Caki2 (cell line): ENCODE results near the gene GTPBP8. TPM values are rescaled to one million over a fixed set of nuclear protein-coding genes. Genes with fewer than 3 reads are reported as not detected.

Experiments used
- DNase-seq: peaks from one replicate; pipeline ENCODE4 v3.0.0-alpha.2; 2015; ENCODE audit warnings: low read depth
- in situ Hi-C: cut with HindIII; loops from 2 replicates; pipeline ENCODE4 v1.10.0; 2016; ENCODE audit warnings: low sequenced_read_pairs, low pct_unique_long_range_greater_than_20kb, mixed read lengths
- total RNA-seq: library from RNA; depleted of rRNA; stranded (reverse); fragments of >200 nt; shearing (Covaris generic); gene quantifications from 2 replicates; pipeline ENCODE4 v1.2.3, GENCODE V29; 2014; ENCODE audit warnings: low replicate concordance; rRNA removed

GTPBP8 gene
- total RNA-seq, result 10.5 and 10.6 TPM in 2 replicates

DNA sequence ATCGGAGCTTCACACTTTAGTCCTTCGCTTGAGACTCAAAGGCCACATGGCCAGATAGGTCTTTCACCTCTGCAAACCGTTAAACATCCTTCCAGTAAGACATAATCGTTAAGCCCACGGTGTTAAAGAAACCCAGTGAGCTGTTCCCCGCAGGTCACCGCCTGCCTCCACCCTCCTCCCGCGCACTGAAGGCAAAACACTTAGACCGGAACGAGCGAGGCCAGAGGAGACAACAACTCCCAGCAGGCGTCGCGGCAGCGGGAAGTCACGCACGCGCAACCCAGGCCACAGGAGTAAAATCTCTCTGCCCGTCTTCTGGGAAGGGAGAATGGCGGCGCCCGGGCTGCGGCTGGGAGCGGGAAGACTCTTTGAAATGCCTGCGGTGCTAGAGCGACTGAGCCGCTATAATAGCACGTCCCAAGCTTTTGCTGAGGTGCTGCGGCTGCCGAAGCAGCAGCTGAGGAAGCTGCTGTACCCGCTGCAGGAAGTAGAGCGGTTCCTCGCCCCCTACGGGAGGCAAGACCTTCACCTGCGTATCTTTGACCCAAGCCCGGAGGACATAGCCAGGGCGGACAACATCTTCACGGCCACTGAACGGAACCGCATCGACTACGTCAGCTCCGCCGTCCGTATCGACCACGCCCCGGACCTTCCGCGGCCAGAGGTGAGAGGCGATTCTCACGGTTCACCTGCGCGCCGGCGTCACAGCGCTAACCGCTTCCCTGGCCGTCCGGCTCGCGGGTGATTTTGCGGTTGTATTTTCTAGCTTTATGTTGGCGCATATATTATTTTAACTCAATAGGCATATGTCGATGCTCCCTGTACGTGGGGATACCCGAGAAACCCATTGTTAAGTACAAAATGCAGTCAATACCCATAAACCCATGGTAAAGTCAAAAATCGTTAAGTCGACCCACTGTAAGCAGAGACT is at the start of gene GTPBP8:
TSS of gene GTPBP8 (plus strand) at position 313 of the 931 bp plus-strand sequence. CDS start at position 329, 16 bp downstream.
- DNase-seq, result peak; percentile 87
- in situ Hi-C loops, result no loop called here

DNA sequence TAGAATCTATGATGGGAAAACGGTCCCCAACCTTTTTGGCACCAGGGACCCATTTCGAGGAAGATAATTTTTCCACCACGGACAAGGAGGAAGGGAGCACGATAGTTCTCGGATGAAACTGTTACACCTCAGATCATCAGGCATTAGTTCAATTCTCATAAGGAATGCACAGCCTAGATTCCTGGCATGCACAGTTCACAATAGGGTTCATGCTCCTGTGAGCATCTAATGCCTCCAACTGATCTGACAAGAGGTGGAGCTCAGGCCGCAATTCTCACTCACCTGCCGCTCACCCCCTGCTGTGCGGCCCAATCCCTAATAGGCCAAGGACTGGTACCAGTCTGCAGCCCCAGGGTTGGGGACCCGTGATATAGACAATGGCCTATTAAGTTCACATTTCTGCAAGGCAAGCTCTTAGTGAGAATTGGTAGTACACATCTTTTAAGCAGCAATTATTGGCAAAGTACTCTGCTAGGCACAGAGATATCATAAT is 42.4 kb upstream of the GTPBP8 start:
- no peak for DNase-seq
- in situ Hi-C loops, result no loop called here

DNA sequence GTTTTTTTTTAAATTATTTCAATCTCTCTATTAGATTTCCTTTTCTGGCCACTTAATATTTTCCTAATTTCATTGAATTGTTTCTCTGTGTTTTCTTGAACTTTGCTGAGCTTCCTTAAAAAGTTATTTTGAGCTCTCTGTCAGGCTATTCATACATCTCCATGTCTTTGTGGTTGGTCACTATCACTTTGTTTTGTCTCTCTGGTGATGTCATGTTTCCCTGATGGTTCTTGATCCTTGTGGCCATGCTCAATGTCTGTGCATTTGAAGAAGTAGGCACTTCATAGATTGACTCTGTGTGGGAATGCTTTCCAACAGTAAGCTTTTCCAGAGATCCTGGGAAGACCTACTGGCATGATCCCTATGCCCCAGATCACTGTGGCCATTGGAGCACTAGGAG is 34.4 kb upstream of the GTPBP8 start:
- DNase-seq, result no peak
- in situ Hi-C loops, result no loop called here

DNA sequence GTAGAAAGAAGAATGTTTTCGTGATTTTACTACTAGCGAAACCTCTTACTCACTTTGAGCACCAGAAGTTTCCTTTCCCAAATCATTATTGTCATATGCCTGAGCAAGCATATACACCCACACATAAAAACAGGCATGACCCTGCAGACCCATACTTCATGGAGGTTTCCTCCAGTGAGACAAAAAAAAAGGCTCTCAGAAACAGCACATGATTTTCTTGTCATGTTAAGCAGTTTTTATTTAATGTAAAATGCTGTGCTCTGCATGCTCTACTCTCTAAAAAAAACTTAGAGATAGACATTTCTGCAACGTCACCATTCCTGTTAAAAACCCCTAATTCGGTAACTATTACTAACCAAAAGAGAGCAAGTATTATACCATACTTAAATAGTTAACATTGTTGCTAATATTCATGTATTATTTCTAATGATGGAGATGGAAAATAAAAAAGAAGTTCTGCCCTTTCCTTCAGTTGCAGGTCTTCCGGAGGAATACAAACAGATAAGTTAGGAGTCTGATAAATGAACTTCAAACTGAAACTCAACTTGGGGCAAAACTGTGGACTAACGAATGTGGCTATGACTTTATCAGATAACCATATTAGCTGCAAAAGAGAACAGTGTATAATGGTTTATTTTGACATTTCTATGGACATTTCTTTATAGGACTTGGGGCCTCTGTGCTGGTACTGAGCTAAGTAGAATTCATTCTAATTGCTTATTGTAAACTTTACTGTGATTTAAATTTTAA is 31.8 kb upstream of the GTPBP8 start:
- no peak for DNase-seq
- in situ Hi-C loops, result no loop called here

DNA sequence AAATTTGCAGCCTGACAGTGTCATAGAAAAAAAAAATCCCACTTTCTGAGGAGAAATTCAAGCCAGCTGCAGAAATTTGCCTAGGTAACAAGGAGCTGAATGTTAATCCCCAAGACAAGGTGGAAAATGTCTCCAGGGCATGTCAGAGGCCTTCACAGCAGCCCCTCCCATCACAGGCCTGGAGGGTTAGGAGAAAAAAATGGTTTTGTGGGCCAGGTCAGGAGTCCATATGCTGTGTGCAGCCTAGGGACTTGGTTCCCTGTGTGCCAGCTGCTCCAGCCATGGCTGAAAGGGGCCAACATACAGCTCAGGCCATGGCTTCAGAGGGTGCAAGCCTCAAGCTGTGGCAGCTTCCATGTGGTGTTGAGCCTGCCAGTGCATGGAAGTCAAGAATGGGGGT is 27.1 kb upstream of the GTPBP8 start:
- DNase-seq, result no peak
- in situ Hi-C loops, result no loop called here

DNA sequence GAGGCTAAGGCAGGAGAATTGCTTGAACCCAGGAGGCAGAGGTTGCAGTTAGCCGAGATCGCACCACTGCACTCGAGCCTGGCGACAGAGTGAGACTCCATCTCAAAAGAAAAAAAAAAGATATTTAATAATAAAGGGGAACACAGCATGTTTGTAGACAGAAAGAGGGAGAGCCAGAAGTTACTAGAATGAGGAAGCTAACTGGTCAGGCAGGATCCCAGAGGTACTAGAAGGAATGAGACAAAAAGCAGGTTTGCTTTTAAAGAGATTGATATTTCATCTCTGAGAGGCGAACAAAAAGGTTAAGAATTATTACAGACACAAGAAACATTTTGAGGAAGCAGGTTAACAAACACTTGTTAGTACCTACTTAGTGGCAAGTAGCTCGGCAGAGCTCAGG is 25.1 kb upstream of the GTPBP8 start:
- in situ Hi-C loops, result no loop called here

DNA sequence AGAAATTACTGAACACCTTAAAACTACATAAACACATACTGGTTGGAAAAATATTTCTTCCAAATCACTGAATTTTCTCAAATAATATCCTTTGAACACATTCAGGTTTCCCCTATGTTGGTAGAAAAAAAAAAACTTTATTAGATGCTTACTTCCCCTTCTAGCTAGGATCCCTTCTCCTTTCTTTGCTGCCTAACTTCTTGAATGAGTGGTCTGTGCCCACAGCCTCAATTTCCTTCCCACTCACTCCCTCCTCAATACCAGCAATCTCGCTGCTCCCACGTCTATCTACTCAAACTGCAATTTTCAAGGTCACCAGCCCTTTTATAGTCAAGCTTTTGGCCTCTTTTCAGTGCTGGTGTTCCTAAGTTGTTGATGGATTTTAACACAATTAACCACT is 24.2 kb upstream of the GTPBP8 start:
- in situ Hi-C loops, result no loop called here
- DNase-seq, result no peak

More for the DNA sequence above, 25.1 kb upstream of the GTPBP8 start:
- DNase-seq, result no peak

DNA sequence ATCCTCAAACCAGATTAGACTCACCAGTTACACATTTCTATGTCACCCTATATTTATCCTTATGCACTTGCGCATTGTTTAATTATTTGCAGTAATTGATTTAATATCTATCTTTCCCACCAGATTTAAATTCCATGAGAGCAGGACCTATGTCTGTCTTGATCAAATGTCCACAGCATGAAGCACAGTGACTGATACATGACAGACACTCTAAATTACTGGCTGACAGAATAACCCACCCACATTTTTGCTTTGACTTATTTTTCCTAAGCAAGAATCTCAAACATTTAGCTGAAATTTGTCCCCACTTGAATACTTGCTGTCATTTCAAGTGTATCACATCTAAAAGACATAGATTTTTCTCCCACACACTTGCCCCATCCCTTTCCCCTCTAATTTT is 23.4 kb upstream of the GTPBP8 start:
- no peak for DNase-seq
- in situ Hi-C loops, result no loop called here

DNA sequence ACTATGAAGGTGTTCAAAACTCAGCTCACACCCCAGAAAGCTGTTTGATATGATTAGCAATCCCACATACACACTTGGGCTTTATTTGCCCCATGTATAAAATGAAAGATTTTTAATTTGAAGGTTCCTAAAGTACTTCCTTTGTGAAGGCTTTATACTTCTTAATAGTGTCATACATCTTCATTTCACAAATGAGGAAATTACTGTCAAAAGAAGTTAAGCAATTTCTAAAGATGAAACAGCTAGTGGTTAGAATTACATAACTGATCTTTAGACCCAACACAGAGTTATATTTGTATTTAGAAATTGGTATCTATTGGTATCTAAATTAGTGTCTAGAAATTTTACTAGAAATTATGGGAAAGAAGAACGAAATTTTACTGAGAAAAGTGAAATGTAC is 23.0 kb upstream of the GTPBP8 start:
- no peak for DNase-seq
- in situ Hi-C loops, result no loop called here

DNA sequence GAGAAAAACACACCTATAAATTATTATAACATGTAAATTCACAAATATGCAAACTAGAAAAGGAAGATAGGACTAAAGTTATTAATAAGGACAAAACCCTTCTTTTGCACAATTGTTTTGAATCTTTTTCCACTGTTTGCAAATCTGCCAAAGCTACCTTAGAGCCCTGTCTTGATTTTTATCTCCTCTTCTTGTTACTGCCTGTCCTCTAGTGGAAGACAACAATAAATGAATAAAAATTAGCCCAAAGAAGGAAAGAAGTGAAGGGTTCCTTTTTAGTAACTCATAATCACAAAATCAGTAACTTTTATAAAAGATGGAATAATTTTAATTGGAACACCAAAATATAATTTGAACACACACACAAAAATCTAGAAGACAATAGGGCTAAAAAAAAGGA is 18.6 kb upstream of the GTPBP8 start:
- in situ Hi-C loops, result no loop called here
- no peak for DNase-seq

DNA sequence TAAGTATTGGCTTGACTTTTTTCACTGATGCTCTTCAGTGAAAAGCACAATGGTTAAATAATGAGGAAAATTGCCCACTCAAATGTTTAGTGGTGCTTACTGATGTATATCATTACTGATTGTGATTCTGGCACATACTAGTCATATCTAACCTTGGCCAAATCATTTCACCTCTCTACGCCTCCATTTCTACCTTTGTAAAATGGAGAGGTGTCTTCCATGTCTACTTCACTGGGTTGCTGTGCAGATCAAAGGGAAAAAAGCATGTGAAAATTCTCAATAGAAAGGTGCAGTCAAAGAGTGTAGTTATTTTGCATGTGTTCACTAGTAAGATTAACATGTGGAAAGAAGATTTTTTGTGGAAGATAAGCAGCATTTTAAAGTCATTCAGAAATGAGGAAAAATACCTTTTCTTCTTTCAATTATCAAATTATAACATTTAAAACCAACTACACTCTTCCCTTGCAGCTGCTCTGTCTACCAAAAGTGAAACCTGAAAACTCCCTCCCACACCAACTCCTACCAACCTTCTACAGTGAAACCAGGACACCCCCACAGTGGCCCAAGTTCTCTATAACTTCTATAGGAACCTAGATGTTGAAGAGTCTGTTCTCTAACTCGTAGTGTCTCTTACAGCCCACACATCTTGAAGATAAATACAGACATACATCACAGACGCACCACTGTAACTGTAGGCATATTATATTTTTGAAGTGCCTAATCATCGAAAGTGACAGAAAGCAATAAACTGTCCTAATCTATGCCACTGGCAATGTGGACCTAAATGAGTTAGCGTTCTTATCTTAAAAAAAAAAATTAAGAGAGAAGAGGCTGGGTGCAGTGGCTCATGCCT is 17.2 kb upstream of the GTPBP8 start:
- in situ Hi-C loops, result no loop called here
- no peak for DNase-seq

DNA sequence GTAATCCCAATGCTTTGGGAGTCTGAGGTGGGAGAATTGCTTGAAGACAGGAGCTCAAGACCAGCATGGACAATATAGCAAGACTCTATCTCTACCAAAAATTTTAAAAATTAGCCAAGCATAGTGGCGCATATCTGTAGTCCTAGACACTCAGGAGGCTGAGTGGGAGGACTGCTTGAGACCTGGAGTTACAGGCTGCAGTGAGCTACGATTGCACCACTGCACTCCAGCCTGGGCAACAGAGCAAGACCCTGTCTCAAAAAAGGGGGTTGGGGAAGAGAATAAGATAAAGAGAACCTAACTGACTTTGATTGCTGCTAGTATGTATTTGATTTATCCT is 16.6 kb upstream of the GTPBP8 start:
- DNase-seq, result no peak
- in situ Hi-C loops, result no loop called here

DNA sequence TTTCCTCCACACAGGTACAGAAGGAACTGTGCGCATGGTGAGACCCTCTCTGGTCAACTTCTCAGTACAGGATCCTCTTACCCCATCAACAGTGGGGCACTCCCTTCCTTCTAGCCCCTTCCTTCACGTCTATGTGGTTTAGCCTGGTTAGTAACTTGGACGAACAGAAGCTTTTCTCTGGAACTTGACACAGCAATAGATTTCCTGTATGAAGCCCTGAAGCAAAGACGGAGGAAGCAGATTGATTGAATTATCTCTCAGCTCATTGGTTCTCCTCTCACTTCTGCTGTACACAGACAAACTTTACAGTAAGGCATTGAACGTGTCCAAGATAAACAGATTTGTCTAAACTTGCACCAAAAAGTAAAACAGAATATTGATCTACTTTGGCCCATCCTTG is 15.9 kb upstream of the GTPBP8 start, which contains the start of gene CD200R1:
TSS of gene CD200R1 (minus strand) at position 210 of the 400 bp plus-strand sequence. CDS start 246 bp downstream, outside the sequence.
- in situ Hi-C loops, result no loop called here
- DNase-seq, result no peak

DNA sequence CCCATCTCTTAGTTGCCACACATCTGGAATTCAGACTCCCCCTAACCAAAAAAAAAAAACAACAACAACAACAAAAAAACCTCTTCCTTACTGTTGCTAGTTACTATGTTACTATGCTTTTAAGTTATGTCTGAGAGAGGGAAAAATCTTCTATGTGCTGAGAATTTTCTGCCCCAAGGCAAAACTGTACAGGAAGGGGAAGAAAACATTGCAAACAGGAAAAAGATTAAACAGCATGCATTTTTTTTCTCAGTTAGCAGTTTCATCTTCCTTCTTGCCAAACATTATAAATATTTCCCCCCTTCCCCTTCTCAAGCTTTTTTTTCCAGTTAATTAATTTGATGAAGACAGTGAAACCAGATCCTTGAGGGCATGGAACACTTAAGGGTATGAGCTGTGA is 14.8 kb upstream of the GTPBP8 start:
- in situ Hi-C loops, result no loop called here

DNA sequence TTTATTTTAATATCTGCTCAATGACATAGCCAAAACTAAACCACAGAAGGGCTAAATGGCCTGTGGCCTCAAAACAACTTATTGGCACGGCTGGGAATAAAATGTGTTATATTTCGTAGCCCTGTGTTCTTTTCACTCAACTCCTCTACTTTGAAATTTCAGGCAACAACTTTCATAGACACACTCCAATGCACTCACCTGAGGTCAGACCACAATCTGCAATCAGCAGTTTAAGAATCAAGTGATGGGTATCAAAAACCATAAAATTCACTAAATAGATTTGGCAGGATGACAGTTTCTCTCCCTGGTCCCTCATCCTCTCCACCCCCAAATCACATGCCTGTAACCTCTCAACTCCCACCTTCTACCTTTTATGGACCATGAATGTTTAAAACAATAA is 13.8 kb upstream of the GTPBP8 start:
- in situ Hi-C loops, result no loop called here
- DNase-seq, result no peak

More for the DNA sequence above, 14.8 kb upstream of the GTPBP8 start:
- no peak for DNase-seq

DNA sequence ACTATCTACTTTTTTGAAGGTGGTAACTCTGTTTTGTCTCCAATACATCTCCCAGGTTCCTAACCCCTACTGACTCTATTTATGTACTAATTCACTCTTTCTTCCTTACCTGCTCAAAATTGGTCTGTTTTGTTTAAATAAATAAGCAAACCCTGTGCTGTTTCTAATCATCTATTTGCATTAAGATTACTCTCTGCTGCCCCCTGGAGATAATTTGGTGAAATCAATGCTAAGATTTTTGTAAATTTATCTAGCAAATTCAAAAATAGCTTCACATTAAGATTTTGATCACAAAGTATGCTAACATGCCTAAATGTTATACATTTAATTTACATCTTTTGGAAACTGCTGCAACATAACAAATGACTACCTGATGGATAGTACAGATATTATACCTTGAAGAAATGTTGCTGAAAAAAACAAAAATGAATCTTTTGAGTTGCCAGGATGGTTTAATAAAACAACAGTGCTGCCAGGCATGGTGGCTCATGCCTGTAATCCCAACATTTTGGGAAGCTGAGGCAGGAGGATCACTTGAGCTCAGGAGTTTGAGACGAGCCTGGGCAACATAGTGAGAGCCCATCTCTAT is 11.4 kb upstream of the GTPBP8 start:
- in situ Hi-C loops, result no loop called here
- no peak for DNase-seq

DNA sequence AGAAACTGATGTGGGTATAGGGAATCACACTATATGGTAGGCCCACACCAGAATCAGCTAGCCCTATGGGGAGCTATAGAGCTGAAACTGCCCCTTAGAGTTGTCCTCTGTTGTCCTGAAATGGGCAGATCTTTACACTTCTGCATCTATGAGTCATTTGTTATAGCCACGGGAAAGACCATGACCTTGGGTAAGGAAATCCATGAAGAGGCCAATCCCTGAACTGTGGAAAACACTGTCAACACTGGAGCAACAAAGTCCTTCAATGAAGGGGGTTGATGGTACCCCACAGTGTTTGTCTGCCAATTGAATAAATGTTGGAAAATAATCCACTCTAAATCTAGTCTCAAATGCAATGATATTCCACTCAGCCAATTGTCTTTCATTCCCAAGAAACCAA is 10.7 kb upstream of the GTPBP8 start:
- in situ Hi-C loops, result no loop called here
- DNase-seq, result no peak

DNA sequence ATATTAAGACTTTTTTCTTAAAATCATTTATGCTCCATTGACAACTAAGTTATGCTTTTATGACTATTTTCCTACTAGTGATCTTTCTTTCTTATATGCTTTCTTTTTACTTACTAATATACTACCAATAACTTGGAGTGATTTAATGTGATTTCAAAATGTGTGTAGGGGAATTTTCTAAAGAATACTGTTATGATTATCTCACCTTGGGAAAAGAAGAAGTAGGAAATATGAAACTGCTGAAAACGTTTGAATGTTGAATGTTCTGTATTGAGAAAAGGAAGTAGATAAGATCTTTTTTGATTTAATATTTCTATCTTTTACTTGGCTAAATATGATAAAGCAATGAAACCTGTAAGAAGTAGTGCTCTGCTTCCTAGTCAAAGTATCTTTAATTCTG is 8.1 kb upstream of the GTPBP8 start:
- in situ Hi-C loops, result no loop called here
- DNase-seq, result no peak
